Keratinocyte (primary cell): Measurements from ENCODE around the gene CT47A7. TPM values are rescaled to one million over a fixed set of nuclear protein-coding genes. Genes with fewer than 3 reads are reported as not detected.
"Not testable (repeated sequence)": the region's sequence is repeated elsewhere in the genome, so short reads cannot be mapped to it uniquely, and the experiment has no call there.

ENCODE experiments used
- DNase-seq: peaks from one replicate; pipeline ENCODE4 v3.0.0-alpha.2; 2011; ENCODE audit warnings: low read depth, missing footprints, low spot score
- FAIRE-seq: peaks from 2 replicates; lab custom pipeline; 2011; peaks lifted over from hg19 to GRCh38; lab: Jason Lieb, UNC
- H2AFZ ChIP-seq: 2 replicates; pipeline ENCODE4 v1.6.0; 2012; ENCODE audit warnings: low read length, control low read depth, inconsistent platforms; ENCODE audit not compliant: control insufficient read depth
- H3K27ac ChIP-seq: 2 replicates; pipeline ENCODE4 v1.5.1; 2011; ENCODE audit warnings: low read length; ENCODE audit not compliant: control insufficient read depth, insufficient read depth
- H3K27me3 ChIP-seq: 3 replicates; pipeline ENCODE4 v1.6.0; 2011; ENCODE audit warnings: low read length; ENCODE audit not compliant: control insufficient read depth, insufficient read depth; ENCODE audit errors: extremely low read depth
- H3K36me3 ChIP-seq, 2 experiments: 2 replicates in 1 of 2; 3 replicates in 1 of 2; pipeline ENCODE4 v1.5.1; 2011; ENCODE audit warnings: low read length in 2 of 2, mild to moderate bottlenecking in 1 of 2; ENCODE audit not compliant: control insufficient read depth in 2 of 2, insufficient read depth in 2 of 2; ENCODE audit errors: extremely low read depth in 1 of 2
- H3K4me1 ChIP-seq: 3 replicates; pipeline ENCODE4 v1.5.1; 2011; ENCODE audit warnings: low read length; ENCODE audit not compliant: control insufficient read depth, insufficient read depth; ENCODE audit errors: extremely low read depth
- H3K4me2 ChIP-seq: 3 replicates; pipeline ENCODE4 v1.6.0; 2011; ENCODE audit warnings: low read depth, low read length; ENCODE audit not compliant: control insufficient read depth, insufficient read depth; ENCODE audit errors: extremely low read depth
- H3K4me3 ChIP-seq, 3 experiments: fragments of 200-600 bp in 1 of 3; sonication (generic) in 1 of 3; 2 replicates in 2 of 3; 3 replicates in 1 of 3; pipeline ENCODE4 v1.5.1; 2011 to 2016; ENCODE audit warnings: low read length in 3 of 3, mild to moderate bottlenecking in 3 of 3, control low read depth in 2 of 3, inconsistent platforms in 1 of 3, low read depth in 1 of 3, mixed read lengths in 1 of 3, mixed run types in 1 of 3, moderate library complexity in 1 of 3; ENCODE audit not compliant: control insufficient read depth in 2 of 3, insufficient read depth in 2 of 3; ENCODE audit errors: extremely low read depth in 1 of 3
- H3K79me2 ChIP-seq: 2 replicates; pipeline ENCODE4 v1.6.0; 2012; ENCODE audit warnings: low read length; ENCODE audit not compliant: control insufficient read depth, insufficient read depth
- H3K9ac ChIP-seq: 3 replicates; pipeline ENCODE4 v1.6.0; 2011; ENCODE audit warnings: low read length; ENCODE audit not compliant: control insufficient read depth, insufficient read depth; ENCODE audit errors: extremely low read depth
- H3K9me1 ChIP-seq: 3 replicates; pipeline ENCODE4 v1.6.0; 2011; ENCODE audit warnings: low read length; ENCODE audit not compliant: control insufficient read depth, insufficient read depth; ENCODE audit errors: extremely low read depth
- H3K9me3 ChIP-seq: 2 replicates; pipeline ENCODE4 v1.5.1; 2012; ENCODE audit warnings: low read depth, low read length; ENCODE audit not compliant: control insufficient read depth
- H4K20me1 ChIP-seq: 3 replicates; pipeline ENCODE4 v1.6.0; 2011; ENCODE audit warnings: low read length; ENCODE audit not compliant: control insufficient read depth, insufficient read depth; ENCODE audit errors: extremely low read depth
- EZH2 ChIP-seq: IDR thresholded peaks from one replicate; pipeline ENCODE4 v1.6.1; 2012; ENCODE audit warnings: inconsistent platforms, mild to moderate bottlenecking, low read length, moderate library complexity
- dilution Hi-C: fragments of 300-500 bp; cut with MboI; formaldehyde crosslinking; loops from one replicate; pipeline ENCODE4 v1.7.0; 2020; ENCODE audit warnings: low sequenced_read_pairs; ENCODE audit not compliant: extremely low pct_ligation_motif_present
- polyA minus RNA-seq, 3 experiments: library from RNA; depleted of rRNA, polyadenylated mRNA; stranded (reverse); fragments of >200 nt; gene quantifications; 1 replicate in 1 of 3; 2 replicates in 1 of 3; 3 replicates in 1 of 3; pipeline ENCODE4 v1.2.3, GENCODE V29; 2011
- polyA plus RNA-seq, 5 experiments: library from polyadenylated mRNA; depleted of rRNA in 3 of 5; stranded (reverse) in 3 of 5; stranded (forward) in 1 of 5; unstranded in 1 of 5; fragments of >200 nt; gene quantifications; 1 replicate in 1 of 5; 2 replicates in 3 of 5; 3 replicates in 1 of 5; pipeline versions ENCODE4 v1.2.1 to v1.2.3, GENCODE V29; 2011 to 2012; ENCODE audit warnings: missing spikeins in 2 of 5, low read depth in 1 of 5, low replicate concordance in 1 of 5
- TF ChIP-seq, protein P1 (sequence below), 3 experiments: IDR thresholded peaks in 1 of 3; conservative IDR thresholded peaks in 1 of 3; optimal IDR thresholded peaks in 1 of 3; 2 replicates in 2 of 3; 3 replicates in 1 of 3; pipeline versions ENCODE3 to v1.5.1; 2011; ENCODE audit warnings: low read length in 3 of 3, mild to moderate bottlenecking in 3 of 3, moderate library complexity in 2 of 3, control low read depth in 1 of 3, inconsistent platforms in 1 of 3; ENCODE audit not compliant: insufficient read depth in 2 of 3; ENCODE audit errors: extremely low read depth in 1 of 3

CT47A7 gene
- polyA plus RNA-seq (not detected in 3 replicates), polyA minus RNA-seq (not detected in 3 replicates)
- polyA plus RNA-seq (2011; ENCODE audit: low read depth) = not detected
- polyA plus RNA-seq (2011; cell fraction: cytosol; rRNA removed) = not detected in 2 replicates
- polyA plus RNA-seq (2011; cell fraction: nucleus; rRNA removed) = not detected in 2 replicates
- not detected in 2 replicates for polyA plus RNA-seq (2012; ENCODE audit: low replicate concordance)
- polyA minus RNA-seq (2011; cell fraction: cytosol; rRNA and poly(A)+ RNA removed) = not detected
- not detected in 2 replicates for polyA minus RNA-seq (2011; cell fraction: nucleus; rRNA and poly(A)+ RNA removed)

DNA sequence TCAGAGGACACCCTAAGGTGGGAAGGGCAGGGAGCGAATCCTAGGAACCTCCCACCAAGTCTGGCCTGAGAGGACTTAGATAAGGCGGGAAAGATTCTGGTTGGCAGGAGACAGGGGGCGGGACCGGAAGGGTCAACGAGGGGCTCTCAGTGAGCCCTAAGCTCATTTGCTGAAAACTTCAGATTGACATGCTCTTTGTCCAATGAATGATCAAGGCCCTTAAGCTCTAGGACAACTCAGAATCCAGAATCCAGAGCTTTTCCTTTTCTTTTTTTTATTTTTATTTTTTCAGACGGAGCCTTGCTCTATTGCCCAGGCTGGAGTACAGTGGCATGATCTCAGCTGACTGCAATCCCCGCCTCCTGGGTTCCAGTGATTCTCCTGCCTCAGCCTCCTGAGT, at the start of gene CT47A7:
Gene CT47A7, minus strand, starts transcription at position 101 of the 400 bp plus-strand sequence. CDS start 255 bp downstream, outside the sequence.
- H3K27ac ChIP-seq, H3K4me1 ChIP-seq, H3K9me3 ChIP-seq, dilution Hi-C loops, H3K9ac ChIP-seq, H3K4me2 ChIP-seq, H2AFZ ChIP-seq, H3K9me1 ChIP-seq, FAIRE-seq, DNase-seq, H3K36me3 ChIP-seq, H3K27me3 ChIP-seq, H4K20me1 ChIP-seq, H3K79me2 ChIP-seq, H3K4me3 ChIP-seq: not testable (repeated sequence)

DNA sequence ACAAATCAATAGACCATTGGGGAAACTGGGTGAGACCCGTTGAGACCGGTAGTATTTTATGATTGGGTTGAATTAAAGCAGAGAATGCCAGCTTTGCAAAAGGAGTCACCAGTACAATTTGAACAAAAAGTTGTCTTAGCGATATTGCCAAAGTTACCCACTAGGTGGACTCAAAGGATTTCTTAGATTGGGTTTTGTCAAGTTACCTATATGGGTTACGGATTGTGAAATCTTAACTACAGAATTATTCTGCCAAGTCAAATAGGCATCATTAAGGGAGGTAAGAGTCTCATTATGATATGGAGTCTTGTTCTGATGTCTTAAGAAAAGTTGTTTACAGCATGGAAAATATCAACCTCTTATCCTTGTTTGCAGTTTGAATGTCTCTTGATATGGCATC, 44.2 kb upstream of the CT47A7 start:
- H3K4me3 ChIP-seq = no peak overlapping the region
- no peak for FAIRE-seq
- H3K27me3 ChIP-seq = no peaks in the 10 kb centered on the region
- TF ChIP-seq, protein P1, sequence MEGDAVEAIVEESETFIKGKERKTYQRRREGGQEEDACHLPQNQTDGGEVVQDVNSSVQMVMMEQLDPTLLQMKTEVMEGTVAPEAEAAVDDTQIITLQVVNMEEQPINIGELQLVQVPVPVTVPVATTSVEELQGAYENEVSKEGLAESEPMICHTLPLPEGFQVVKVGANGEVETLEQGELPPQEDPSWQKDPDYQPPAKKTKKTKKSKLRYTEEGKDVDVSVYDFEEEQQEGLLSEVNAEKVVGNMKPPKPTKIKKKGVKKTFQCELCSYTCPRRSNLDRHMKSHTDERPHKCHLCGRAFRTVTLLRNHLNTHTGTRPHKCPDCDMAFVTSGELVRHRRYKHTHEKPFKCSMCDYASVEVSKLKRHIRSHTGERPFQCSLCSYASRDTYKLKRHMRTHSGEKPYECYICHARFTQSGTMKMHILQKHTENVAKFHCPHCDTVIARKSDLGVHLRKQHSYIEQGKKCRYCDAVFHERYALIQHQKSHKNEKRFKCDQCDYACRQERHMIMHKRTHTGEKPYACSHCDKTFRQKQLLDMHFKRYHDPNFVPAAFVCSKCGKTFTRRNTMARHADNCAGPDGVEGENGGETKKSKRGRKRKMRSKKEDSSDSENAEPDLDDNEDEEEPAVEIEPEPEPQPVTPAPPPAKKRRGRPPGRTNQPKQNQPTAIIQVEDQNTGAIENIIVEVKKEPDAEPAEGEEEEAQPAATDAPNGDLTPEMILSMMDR (optimal IDR thresholded peaks at IDR 0.05 in 1 of 3, IDR thresholded peaks at IDR 0.05 in 1 of 3, conservative IDR thresholded peaks at IDR 0.05 in 1 of 3; ENCODE audit: extremely low read depth in 1 of 3, insufficient read depth in 2 of 3, low read length in 3 of 3) = peak in 2 of 3 experiments; percentile 25 to 47
- no peak for TF ChIP-seq EZH2
- no peak overlapping the region for H3K27ac ChIP-seq
- no peaks in the 10 kb centered on the region for H3K36me3 ChIP-seq
- DNase-seq = no peak
- H3K9me1 ChIP-seq = no peaks in the 10 kb centered on the region
- no peaks in the 10 kb centered on the region for H3K79me2 ChIP-seq
- no peaks in the 10 kb centered on the region for H3K9me3 ChIP-seq
- no peak overlapping the region for H2AFZ ChIP-seq
- H3K9ac ChIP-seq = no peak overlapping the region
- dilution Hi-C loops = no loop called here
- no peaks in the 10 kb centered on the region for H4K20me1 ChIP-seq
- no peak overlapping the region for H3K4me2 ChIP-seq
- no peaks in the 10 kb centered on the region for H3K4me1 ChIP-seq

DNA sequence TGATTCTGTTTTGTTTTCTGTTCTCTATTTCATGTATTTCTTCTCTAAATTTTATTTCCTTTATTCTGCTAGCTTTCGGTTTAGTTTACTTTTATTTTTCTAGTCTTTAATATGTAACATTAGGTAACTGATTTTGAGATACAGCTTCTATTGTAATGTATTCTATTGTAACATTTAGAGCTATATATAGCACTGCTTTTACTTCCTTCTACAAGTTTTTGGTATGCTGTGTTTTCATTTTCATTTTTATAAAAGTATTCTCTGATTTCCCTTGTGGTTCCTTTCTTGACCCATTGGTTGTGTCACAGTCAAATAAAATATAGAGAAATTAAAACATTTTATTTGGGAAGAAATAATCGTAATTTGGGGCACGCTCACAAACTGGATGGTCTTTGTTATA, 43.0 kb upstream of the CT47A7 start:
- Histone ChIP-seq H3K4me1 (no peaks in the 10 kb centered on the region), H3K27me3 (no peaks in the 10 kb centered on the region), H3K9me3 (no peaks in the 10 kb centered on the region), H3K27ac (no peak overlapping the region), H3K9me1 (no peaks in the 10 kb centered on the region), H3K4me3 (no peak overlapping the region), H3K4me2 (no peak overlapping the region), H3K36me3 (no peaks in the 10 kb centered on the region), H3K9ac (no peak overlapping the region), H4K20me1 (no peaks in the 10 kb centered on the region), H2AFZ (no peak overlapping the region), H3K79me2 (no peaks in the 10 kb centered on the region)
- dilution Hi-C loops = no loop called here
- DNase-seq (no peak), FAIRE-seq (no peak)
- TF ChIP-seq, protein P1 (optimal IDR thresholded peaks at IDR 0.05 in 1 of 3, IDR thresholded peaks at IDR 0.05 in 1 of 3, conservative IDR thresholded peaks at IDR 0.05 in 1 of 3; ENCODE audit: extremely low read depth in 1 of 3, insufficient read depth in 2 of 3, low read length in 3 of 3) = no peak
- TF ChIP-seq EZH2 = no peak

DNA sequence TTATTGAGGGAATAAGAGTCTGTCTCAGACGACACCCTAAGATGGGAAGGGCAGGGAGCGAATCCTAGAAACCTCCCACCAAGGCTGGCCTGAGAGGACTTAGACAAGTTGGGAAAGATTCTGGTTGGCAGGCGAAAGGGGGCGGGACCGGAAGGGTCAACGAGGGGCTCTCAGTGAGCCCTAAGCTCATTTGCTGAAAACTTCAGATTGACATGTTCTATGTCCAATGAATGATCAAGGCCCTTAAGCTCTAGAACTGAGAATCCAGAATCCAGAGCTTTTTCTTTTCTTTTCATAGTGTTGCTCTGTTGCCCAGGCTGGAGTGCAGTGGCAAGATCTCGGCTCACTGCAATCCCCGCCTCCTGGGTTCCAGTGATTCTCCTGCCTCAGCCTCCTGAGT, 29.3 kb upstream of the CT47A7 start, which contains the start of gene CT47A1:
Gene CT47A1, minus strand, starts transcription at position 101 of the 400 bp plus-strand sequence. CDS start 231 bp downstream, outside the sequence.
- H3K4me1 ChIP-seq, H3K9me3 ChIP-seq, H3K9ac ChIP-seq, DNase-seq, H3K36me3 ChIP-seq, H3K27me3 ChIP-seq, H3K4me2 ChIP-seq, dilution Hi-C loops, H3K79me2 ChIP-seq, H2AFZ ChIP-seq, FAIRE-seq, H3K4me3 ChIP-seq, H4K20me1 ChIP-seq, H3K9me1 ChIP-seq, H3K27ac ChIP-seq: not testable (repeated sequence)
